Activated T-helper 2 cell treated with anti-CD3 and anti-CD28 coated beads, Interferon-gamma antibody, Interleukin-2, Interleukin-4, amounts not matched to agents 10 μg/mL and 5 μg/mL and 100 μg/mL, durations not matched to agents 14 hours and 24 hours and 36 hours (primary cell): ENCODE data around the gene SEMA6B. TPM values are rescaled to one million over a fixed set of nuclear protein-coding genes. Genes with fewer than 3 reads are reported as not detected.

Experiments
- DNase-seq: peaks from one replicate; pipeline ENCODE4 v3.0.0; 2021; ENCODE audit warnings: low spot score
- H3K27ac Mint-ChIP-seq: one replicate; pipeline ENCODE4 v1.8.0; 2021; ENCODE audit warnings: mixed read lengths
- H3K27me3 Mint-ChIP-seq: one replicate; pipeline ENCODE4 v1.8.0; 2021; ENCODE audit warnings: low read depth, mixed read lengths
- H3K36me3 Mint-ChIP-seq: one replicate; pipeline ENCODE4 v1.8.0; 2021; ENCODE audit warnings: low read depth, mixed read lengths
- H3K4me1 Mint-ChIP-seq: one replicate; pipeline ENCODE4 v1.8.0; 2021; ENCODE audit warnings: low read depth, mixed read lengths
- H3K4me3 Mint-ChIP-seq: one replicate; pipeline ENCODE4 v1.8.0; 2021; ENCODE audit warnings: low read depth, mild to moderate bottlenecking, moderate library complexity, mixed read lengths
- H3K9me3 Mint-ChIP-seq: one replicate; pipeline ENCODE4 v1.8.0; 2021; ENCODE audit warnings: mixed read lengths
- intact Hi-C: fragments of 100-400 bp; cut with micrococcal nuclease; formaldehyde crosslinking; loops from one replicate; pipeline ENCODE4 v1.15.1; 2023
- total RNA-seq: library from RNA; stranded (reverse); gene quantifications from 2 replicates; pipeline ENCODE4 v1.2.3, GENCODE V29; 2022

The SEMA6B gene
- total RNA-seq, 1 donor from 2014 or later: not detected

DNA sequence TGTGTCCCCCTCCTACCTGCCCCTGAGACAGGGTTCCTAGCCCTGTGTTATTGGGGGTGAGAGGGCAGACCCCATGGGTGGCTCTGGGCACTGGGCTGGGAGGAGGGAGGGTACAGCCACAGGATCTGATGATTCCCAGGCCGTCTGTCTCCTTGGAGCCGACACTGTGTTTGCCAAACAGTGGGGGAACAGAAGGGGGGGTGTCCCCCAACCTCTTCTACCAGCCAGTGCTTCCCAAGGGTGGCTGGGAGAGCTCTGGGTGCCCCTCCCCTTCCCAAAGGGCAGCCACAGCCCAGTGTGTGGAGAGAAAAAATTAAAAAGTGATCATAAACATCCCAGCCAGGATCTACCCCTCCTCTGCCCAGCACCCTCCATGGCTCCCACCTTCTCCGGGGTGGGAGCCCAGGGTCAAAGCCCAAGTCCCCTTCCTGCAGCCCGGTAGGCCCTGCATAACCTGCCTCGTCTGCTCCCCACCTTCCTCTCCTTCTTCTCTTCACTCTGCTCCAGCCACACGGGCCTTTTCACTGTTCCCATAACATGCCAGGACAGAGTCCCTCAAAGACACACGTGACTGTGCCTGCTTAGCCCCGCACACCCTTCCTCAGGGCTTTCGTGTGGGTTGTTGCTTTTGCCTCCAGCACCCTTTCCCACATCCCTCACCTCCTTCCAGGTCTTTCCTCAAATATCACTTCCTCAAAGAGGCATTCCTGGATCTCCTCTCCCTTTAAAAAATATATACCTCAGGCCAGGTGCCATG, 39.8 kb downstream of the SEMA6B start:
- no peak overlapping the region for H3K27ac Mint-ChIP-seq
- H3K4me1 Mint-ChIP-seq: no peaks in the 10 kb centered on the region
- intact Hi-C loops: no loop called here

DNA sequence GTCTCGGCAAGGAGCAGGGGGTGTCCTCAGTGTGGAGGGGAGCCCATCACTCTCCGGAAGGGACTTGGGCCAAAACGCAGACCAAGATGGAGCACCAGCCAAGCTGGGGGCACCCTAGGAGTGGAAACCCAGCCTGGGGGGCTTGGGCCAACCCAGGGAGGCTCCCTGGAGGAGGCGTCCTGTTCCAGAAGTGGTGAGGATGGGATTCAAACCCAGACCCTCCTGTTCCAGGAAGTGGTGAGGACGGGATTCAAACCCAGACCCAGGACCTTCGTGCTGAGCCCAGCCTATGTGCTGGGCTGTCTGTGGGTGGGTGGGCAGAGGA, 40.4 kb downstream of the SEMA6B start:
- Mint-ChIP-seq H3K4me1 (no peaks in the 10 kb centered on the region), H3K4me3 (no peak overlapping the region), H3K36me3 (no peaks in the 10 kb centered on the region), H3K27me3 (no peaks in the 10 kb centered on the region), H3K27ac (no peak overlapping the region), H3K9me3 (no peaks in the 10 kb centered on the region)
- no peak for DNase-seq
- intact Hi-C loops: no loop called here

More for the DNA sequence above, 39.8 kb downstream of the SEMA6B start:
- no peak overlapping the region for H3K4me3 Mint-ChIP-seq
- H3K36me3 Mint-ChIP-seq: no peaks in the 10 kb centered on the region
- no peak for DNase-seq
- H3K27me3 Mint-ChIP-seq: no peaks in the 10 kb centered on the region
- H3K9me3 Mint-ChIP-seq: no peaks in the 10 kb centered on the region

- Mint-ChIP-seq H3K9me3 (no peaks in the 10 kb centered on the region), H3K27ac (no peak within 1 kb of the TSS), H3K27me3 (no peaks in the 10 kb centered on the region), H3K36me3 (no peaks in the 10 kb centered on the region), H3K4me1 (no peaks in the 10 kb centered on the region), H3K4me3 (no peak within 1 kb of the TSS)
- DNase-seq: no peak
- intact Hi-C loops: no loop called here
These were observed 40.9 kb downstream of the SEMA6B start, which contains the start of gene PLIN4 for GRCh38 chr19:4518345-4519171. Gene PLIN4, minus strand, starts transcription at chr19:4518486. Its CDS starts 214 bp downstream, at chr19:4518272.

DNA sequence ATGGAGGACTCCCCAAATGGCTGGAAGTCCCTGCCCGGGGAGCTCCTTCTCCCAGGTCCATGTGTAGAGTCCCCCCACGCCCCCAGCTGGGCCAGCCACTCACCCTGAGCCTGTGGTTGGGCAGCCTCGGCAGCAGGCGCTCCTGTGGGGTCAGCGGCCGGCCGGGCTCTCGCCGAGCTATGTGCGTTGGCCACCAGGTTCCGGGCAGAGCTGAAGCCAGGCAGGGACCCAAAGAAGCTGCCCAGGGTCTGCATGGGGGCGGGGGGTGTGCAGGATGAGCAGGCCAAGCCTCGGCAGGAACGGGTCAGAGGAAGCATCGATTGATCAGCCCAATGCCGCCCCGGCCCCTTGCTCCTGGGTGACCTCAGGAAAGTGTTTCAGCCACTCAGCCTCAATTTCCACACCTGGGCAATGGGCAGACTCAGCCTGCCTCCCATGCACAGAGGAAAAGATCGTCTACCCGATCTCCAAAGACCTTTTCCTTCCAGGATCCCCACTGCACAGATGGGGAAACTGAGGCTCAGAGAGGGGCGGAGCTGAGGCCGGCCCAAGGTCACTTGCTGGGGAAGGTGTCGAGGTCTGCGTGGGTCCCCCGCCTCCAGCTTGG, 41.9 kb downstream of the SEMA6B start:
- intact Hi-C loops: no loop called here
- no peak for DNase-seq
- no peaks in the 10 kb centered on the region for H3K4me1 Mint-ChIP-seq
- H3K9me3 Mint-ChIP-seq: no peaks in the 10 kb centered on the region
- no peaks in the 10 kb centered on the region for H3K27me3 Mint-ChIP-seq
- no peak overlapping the region for H3K27ac Mint-ChIP-seq
- no peaks in the 10 kb centered on the region for H3K36me3 Mint-ChIP-seq
- H3K4me3 Mint-ChIP-seq: no peak overlapping the region

DNA sequence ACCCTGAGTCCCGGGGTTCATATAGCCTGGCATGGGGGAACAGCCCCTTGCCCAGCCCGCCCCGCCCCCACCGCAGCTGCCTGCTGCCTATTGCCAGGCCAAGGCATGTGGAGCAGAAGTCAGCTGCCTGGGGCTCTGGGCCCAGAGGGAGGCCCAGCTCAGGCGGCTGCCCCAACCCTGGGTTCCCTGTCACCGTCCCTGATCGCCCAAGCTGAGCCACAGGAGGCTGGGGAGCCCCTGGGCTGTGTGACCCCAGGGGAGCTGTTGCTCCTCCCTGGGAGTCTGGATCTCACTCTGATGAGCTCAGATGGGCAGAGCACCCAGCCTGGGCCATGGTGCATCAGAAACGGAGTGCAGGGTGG, 42.6 kb downstream of the SEMA6B start:
- Mint-ChIP-seq H3K36me3 (no peaks in the 10 kb centered on the region), H3K4me3 (no peak overlapping the region), H3K27me3 (no peaks in the 10 kb centered on the region), H3K27ac (no peak overlapping the region), H3K4me1 (no peaks in the 10 kb centered on the region), H3K9me3 (no peaks in the 10 kb centered on the region)
- DNase-seq: no peak
- intact Hi-C loops: no loop called here

DNA sequence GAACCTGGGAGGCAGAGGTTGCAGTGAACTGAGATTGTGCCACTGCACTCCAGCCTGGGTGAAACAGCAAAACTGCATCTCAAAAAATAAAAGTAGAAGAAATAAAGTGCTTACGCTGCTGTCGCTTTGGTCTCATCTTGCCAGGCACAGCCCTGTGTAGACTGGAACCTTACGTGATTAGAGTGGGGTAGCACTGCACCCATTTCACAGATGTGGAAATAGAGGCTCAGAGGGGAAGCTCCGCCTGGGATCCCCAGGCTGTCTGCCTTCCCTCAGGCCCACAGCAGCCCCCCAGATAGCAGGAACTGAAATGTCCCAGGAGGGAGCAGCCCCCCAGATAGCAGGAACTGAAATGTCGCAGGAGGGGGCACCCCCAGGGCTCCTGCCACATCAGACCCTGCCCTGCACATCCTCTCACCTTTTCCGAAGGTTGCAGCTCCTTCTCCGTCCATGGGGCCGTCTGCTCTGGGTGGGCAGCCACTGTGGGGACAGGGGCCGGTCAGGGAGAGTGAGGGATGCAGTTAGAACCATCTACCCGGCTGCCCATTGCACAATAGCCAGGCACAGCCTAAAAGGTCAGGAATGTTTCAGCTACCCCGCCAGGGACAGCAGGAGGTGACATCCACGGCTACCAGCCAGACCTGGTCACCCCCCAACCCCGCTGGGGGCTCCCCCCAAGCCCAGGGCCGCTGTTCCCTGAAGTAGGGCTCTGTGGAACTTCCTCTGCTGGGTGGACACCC, 43.1 kb downstream of the SEMA6B start:
- Mint-ChIP-seq H3K9me3 (no peaks in the 10 kb centered on the region), H3K27ac (no peak overlapping the region), H3K4me3 (no peak overlapping the region), H3K4me1 (no peaks in the 10 kb centered on the region), H3K36me3 (no peaks in the 10 kb centered on the region), H3K27me3 (no peaks in the 10 kb centered on the region)
- DNase-seq: no peak
- intact Hi-C loops: no loop called here

- H3K4me1 Mint-ChIP-seq: no peaks in the 10 kb centered on the region
- no peaks in the 10 kb centered on the region for H3K27me3 Mint-ChIP-seq
- intact Hi-C loops: no loop called here
- H3K27ac Mint-ChIP-seq: no peak overlapping the region
- no peak overlapping the region for H3K4me3 Mint-ChIP-seq
- H3K9me3 Mint-ChIP-seq: no peaks in the 10 kb centered on the region
- DNase-seq: no peak
- H3K36me3 Mint-ChIP-seq: no peaks in the 10 kb centered on the region
These were observed 43.8 kb downstream of the SEMA6B start for GRCh38 chr19:4515732-4516131.

DNA sequence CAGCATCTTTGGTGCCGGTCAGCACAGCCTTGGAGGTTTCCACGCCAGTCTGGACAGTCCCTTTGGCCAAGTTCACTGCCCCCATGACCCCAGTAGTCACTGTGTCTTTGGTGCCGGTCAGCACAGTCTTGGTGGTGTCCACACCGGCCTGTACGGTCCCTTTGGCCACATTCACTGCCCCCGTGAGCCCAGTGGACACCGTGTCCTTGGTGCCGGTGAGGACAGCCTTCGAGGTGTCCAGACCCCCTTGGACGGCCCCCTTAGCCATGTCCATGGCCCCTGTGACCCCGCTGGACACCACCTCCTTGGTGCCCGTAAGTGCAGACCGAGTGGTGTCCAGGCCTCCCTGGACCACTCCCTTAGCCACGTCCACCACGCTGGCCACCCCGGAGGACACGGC, 46.2 kb downstream of the SEMA6B start:
- Mint-ChIP-seq H3K9me3 (no peaks in the 10 kb centered on the region), H3K27ac (no peak overlapping the region), H3K27me3 (no peaks in the 10 kb centered on the region), H3K4me1 (no peaks in the 10 kb centered on the region), H3K4me3 (no peak overlapping the region), H3K36me3 (no peaks in the 10 kb centered on the region)
- intact Hi-C loops: no loop called here
- no peak for DNase-seq

DNA sequence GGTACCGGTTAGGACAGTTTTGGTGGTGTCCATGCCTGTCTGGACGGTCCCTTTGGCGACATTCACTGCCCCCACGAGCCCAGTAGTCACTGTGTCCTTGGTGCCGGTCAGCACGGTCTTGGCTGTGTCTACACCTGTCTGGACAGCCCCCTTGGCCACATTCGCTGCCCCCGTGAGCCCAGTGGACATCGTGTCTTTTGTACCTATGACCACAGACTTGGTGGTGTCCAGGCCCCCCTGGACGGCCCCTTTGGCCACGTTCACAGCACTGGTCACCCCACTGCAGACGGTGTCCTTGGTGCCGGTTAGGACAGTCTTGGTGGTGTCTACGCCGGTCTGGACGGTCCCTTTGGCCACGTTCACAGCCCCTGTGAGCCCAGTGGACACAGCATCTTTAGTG, 47.4 kb downstream of the SEMA6B start:
- no peaks in the 10 kb centered on the region for H3K4me1 Mint-ChIP-seq
- intact Hi-C loops: no loop called here
- no peaks in the 10 kb centered on the region for H3K27me3 Mint-ChIP-seq
- no peaks in the 10 kb centered on the region for H3K36me3 Mint-ChIP-seq
- DNase-seq: no peak
- H3K9me3 Mint-ChIP-seq: no peaks in the 10 kb centered on the region
- no peak overlapping the region for H3K27ac Mint-ChIP-seq
- no peak overlapping the region for H3K4me3 Mint-ChIP-seq

DNA sequence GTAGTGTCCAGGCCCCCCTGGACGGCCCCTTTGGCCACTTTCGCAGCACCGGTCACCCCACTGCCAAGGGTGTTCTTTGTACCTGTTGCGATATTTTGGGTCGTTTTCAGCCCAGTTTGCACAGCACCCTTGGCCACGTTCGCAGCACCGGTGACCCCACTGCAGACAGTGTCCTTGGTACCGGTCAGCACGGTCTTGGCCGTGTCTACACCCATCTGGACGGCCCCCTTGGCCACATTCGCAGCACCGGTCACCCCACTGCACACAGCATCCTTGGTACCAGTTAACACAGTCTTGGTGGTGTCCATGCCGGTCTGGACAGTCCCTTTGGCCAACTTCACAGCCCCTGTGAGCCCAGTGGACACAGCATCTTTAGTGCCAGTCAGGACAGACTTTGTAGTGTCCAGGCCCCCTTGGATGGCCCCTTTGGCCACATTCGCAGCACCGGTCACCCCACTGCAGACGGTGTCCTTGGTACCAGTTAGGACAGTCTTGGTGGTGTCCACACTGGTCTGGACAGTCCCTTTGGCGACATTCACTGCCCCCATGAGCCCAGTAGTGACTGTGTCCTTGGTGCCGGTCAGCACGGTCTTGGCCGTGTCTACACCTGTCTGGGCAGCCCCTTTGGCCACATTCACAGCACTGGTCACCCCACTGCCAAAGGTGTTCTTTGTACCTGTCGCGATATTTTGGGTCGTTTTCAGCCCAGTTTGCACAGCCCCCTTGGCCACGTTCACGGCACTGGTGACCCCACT, 48.0 kb downstream of the SEMA6B start:
- DNase-seq: no peak
- H3K27me3 Mint-ChIP-seq: no peaks in the 10 kb centered on the region
- no peaks in the 10 kb centered on the region for H3K36me3 Mint-ChIP-seq
- no peak overlapping the region for H3K4me3 Mint-ChIP-seq
- no peak overlapping the region for H3K27ac Mint-ChIP-seq
- intact Hi-C loops: no loop called here
- peaks cover 3% of the 10 kb centered on the region for H3K4me1 Mint-ChIP-seq
- H3K9me3 Mint-ChIP-seq: no peaks in the 10 kb centered on the region

DNA sequence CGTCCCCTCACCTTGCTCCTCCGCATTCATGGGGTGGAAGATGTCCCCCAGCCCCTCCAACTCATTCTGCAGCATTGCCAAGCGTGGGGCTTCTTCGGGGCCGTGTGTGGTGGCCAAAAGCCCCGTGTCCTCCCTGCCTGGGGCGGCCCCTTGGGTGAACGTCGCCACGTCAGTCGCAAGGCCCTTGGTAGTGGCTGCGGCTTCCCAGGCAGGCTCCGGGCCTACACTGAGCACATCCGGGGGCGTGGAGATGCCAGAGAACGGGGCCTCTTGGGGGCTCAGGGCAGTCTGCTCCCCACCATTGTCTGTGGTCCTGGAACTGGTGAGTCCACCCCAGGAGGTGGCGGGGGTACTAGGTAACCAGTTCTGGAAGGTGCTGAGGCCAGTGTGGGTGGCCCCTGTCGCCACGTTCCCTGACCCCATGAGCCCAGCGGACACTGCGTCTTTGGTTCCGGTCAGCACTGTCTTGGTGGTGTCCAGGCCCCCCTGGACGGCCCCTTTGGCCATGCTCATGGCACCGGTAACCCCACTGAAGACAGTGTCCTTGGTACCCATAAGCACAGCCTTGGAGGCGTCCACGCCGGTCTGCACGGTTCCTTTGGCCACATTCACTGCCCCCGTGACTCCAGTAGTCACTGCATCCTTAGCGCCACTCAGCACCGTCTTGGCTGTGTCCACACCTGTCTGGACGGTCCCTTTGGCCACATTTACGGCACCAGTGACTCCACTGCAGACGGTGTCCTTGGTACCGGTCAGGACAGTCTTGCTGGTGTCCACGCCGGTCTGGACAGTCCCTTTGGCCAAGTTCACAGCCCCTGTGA, 48.8 kb downstream of the SEMA6B start:
- intact Hi-C loops: no loop called here

More for the DNA sequence above, 48.8 kb downstream of the SEMA6B start:
- no peaks in the 10 kb centered on the region for H3K27me3 Mint-ChIP-seq
- peaks cover 3% of the 10 kb centered on the region for H3K36me3 Mint-ChIP-seq
- no peak overlapping the region for H3K27ac Mint-ChIP-seq
- no peaks in the 10 kb centered on the region for H3K9me3 Mint-ChIP-seq
- no peak overlapping the region for H3K4me3 Mint-ChIP-seq
- H3K4me1 Mint-ChIP-seq: peaks cover 6% of the 10 kb centered on the region
- DNase-seq: no peak
